ENCODE data around the gene PTPRN2.
"Not testable (repeated sequence)": the region's sequence is repeated elsewhere in the genome, so short reads cannot be mapped to it uniquely, and the experiment has no call there.

PTPRN2 gene

GRCh38 chr7:158532093-158532627, 55.5 kb downstream of the PTPRN2 start:
- no peak for DNase-seq (ENCODE audit: low spot score)

- no peak for DNase-seq (ENCODE audit: low spot score)
Observed at GRCh38 chr7:158531661-158532060, 56.0 kb downstream of the PTPRN2 start.

- no peak for DNase-seq (ENCODE audit: low spot score)
Observed at GRCh38 chr7:158530800-158531609, 56.6 kb downstream of the PTPRN2 start.

GRCh38 chr7:158529181-158530096, 58.2 kb downstream of the PTPRN2 start:
- DNase-seq (ENCODE audit: low spot score), result no peak

GRCh38 chr7:158527915-158528502, 59.6 kb downstream of the PTPRN2 start:
- DNase-seq (ENCODE audit: low spot score), result no peak

GRCh38 chr7:158527495-158527894, 60.1 kb downstream of the PTPRN2 start:
- DNase-seq (ENCODE audit: low spot score), result no peak

GRCh38 chr7:158527038-158527437, 60.6 kb downstream of the PTPRN2 start:
- no peak for DNase-seq (ENCODE audit: low spot score)

GRCh38 chr7:158526531-158526930, 61.1 kb downstream of the PTPRN2 start:
- no peak for DNase-seq (ENCODE audit: low spot score)

- no peak for DNase-seq (ENCODE audit: low spot score)
Observed at GRCh38 chr7:158525648-158526484, 61.8 kb downstream of the PTPRN2 start.

- DNase-seq (ENCODE audit: low spot score), result no peak
Observed at GRCh38 chr7:158524749-158525635, 62.6 kb downstream of the PTPRN2 start.

GRCh38 chr7:158524286-158524685, 63.3 kb downstream of the PTPRN2 start:
- not testable (repeated sequence) for DNase-seq (ENCODE audit: low spot score)

GRCh38 chr7:158523877-158524276, 63.7 kb downstream of the PTPRN2 start:
- not testable (repeated sequence) for DNase-seq (ENCODE audit: low spot score)

GRCh38 chr7:158523165-158523856, 64.3 kb downstream of the PTPRN2 start:
- not testable (repeated sequence) for DNase-seq (ENCODE audit: low spot score)

GRCh38 chr7:158521795-158522194, 65.8 kb downstream of the PTPRN2 start:
- not testable (repeated sequence) for DNase-seq (ENCODE audit: low spot score)

- no peak for DNase-seq (ENCODE audit: low spot score)
Observed at GRCh38 chr7:158520825-158521224, 66.8 kb downstream of the PTPRN2 start.

GRCh38 chr7:158519633-158520174, 67.9 kb downstream of the PTPRN2 start:
- no peak for DNase-seq (ENCODE audit: low spot score)

- no peak for DNase-seq (ENCODE audit: low spot score)
Observed at GRCh38 chr7:158518980-158519632, 68.5 kb downstream of the PTPRN2 start.

GRCh38 chr7:158517571-158517970, 70.1 kb downstream of the PTPRN2 start:
- no peak for DNase-seq (ENCODE audit: low spot score)

- DNase-seq (ENCODE audit: low spot score), result no peak
Observed at GRCh38 chr7:158517072-158517471, 70.6 kb downstream of the PTPRN2 start.

All from D341Med (cell line).